BLaER1 treated with 17β-estradiol and CSF1 and Interleukin-3, amounts not matched to agents 10 nM and 100 nM (cell line): ENCODE results near the gene SNAPC5.

Source experiments
- H3K27ac ChIP-seq, 11 experiments: shearing (Covaris generic); formaldehyde crosslinking; 2 replicates each; pipeline ENCODE4 v1.8.1; 2022
- H3K27me3 ChIP-seq, 11 experiments: shearing (Covaris generic); formaldehyde crosslinking; 2 replicates each; pipeline ENCODE4 v1.8.1; 2022
- H3K36me3 ChIP-seq, 11 experiments: shearing (Covaris generic); formaldehyde crosslinking; 2 replicates each; pipeline ENCODE4 v1.8.1; 2022
- H3K4me1 ChIP-seq, 10 experiments: shearing (Covaris generic); formaldehyde crosslinking; 2 replicates each; pipeline ENCODE4 v1.8.1; 2022
- H3K4me2 ChIP-seq, 11 experiments: shearing (Covaris generic); formaldehyde crosslinking; 2 replicates each; pipeline ENCODE4 v1.8.1; 2022
- H3K4me3 ChIP-seq, 10 experiments: shearing (Covaris generic); formaldehyde crosslinking; 2 replicates each; pipeline ENCODE4 v1.8.1; 2022
- H3K9ac ChIP-seq, 11 experiments: shearing (Covaris generic); formaldehyde crosslinking; 2 replicates each; pipeline ENCODE4 v1.8.1; 2022
- H3K9me3 ChIP-seq, 11 experiments: shearing (Covaris generic); formaldehyde crosslinking; replicated peaks in 1 of 11; 2 replicates each; pipeline ENCODE4 v1.8.1; 2022
- H4K20me1 ChIP-seq, 11 experiments: shearing (Covaris generic); formaldehyde crosslinking; 2 replicates each; pipeline ENCODE4 v1.8.1; 2022
- Cebpa-rat ChIP-seq, 11 experiments: shearing (Covaris generic); IDR thresholded peaks; 2 replicates each; pipeline ENCODE4 v1.8.1; 2022

The SNAPC5 gene

DNA sequence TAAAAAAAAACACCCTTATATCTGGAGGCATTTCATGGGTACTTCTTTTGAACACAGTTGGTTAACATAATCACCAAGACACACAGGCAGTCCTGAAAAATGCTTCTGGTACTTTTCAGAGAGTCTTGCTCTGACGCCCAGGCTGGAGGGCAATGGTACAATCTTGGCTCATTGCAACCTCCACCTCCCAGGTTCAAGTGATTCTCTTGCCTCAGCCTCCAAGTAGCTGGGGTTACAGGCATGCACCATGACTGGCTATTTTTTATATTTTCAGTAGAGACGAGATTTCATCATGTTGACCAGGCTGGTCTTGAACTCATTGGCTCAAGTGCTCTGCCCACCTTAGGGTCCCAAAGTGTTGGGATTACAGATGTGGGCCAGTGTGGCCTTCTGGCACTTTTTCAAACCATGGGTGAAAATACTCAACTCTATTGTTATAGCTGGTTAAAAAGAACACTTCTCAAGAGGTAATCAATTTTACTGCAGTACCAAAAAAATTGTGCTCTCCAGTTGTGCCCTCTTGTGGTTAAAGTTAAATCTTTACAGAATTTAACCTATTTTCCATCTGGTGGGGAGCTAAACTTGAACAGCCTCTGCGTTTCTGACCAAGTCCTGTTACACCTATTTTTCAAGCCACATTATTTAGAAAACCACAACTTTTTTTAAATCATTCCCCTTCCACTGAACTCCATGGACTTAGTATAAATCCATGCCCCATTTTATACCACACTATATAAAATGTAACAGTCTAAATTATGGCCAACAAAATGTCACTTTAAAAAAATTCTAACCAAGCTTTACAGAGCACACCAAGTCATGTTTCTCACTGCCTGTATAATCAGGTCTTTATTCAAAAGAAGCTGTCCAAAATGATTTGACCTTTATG is 1.2 kb upstream of the SNAPC5 start:
- Histone ChIP-seq H3K27me3 (no peaks in the 10 kb centered on the region), H4K20me1 (peaks cover 44 to 61% (median 59%) of the 10 kb centered on the region in 11 experiments; a peak in 21 of 22 replicates), H3K4me2 (peak overlapping the region in 6 of 11 experiments; percentile 5 to 98 (median 92); a peak in 8 of 22 replicates), H3K36me3 (peaks cover 70 to 95% (median 83%) of the 10 kb centered on the region in 11 experiments), H3K27ac (peak overlapping the region in 9 of 11 experiments; percentile 78 to 94 (median 91); a peak in 12 of 22 replicates), H3K9me3 (no peaks in the 10 kb centered on the region), H3K9ac (peak overlapping the region in 8 of 11 experiments; percentile 22 to 100 (median 91); a peak in 11 of 22 replicates), H3K4me3 (0 out of 20 replicates have a peak overlapping the region, but pooled peaks of 1 of the 10 experiments have one; percentile 84), H3K4me1 (peaks cover 51 to 83% (median 64%) of the 10 kb centered on the region in 10 experiments)
- no peak for TF ChIP-seq Cebpa-rat (IDR thresholded peaks at IDR 0.05)

DNA sequence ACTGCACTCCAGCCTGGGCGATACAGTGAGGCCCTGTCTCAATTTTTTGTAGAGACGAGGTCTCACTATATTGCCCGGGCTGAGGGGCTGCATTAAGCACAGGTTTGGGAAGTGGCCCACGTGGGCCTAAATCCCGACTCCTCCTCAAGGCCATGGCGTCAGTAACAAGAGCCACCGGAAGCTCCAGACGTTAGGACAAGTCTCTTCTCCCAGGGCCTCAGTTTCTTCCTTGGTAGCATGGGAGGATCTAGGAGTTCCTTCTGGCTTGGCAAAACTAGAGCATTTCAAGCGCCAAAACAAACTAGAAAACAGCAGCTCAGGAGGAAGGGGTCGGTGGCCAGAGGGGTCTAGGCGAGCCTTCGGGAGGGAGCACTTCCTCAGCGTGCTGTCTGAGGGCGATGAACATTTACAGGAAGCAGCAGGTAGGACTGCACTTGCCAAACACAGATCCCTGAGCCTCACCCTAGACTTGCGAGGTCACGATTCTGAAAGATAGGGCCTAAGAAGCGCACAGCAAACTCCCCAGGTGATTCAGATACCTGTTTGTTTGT is 536 bp downstream of the SNAPC5 start:
- H3K36me3 ChIP-seq: peaks cover 74 to 95% (median 83%) of the 10 kb centered on the region in 11 experiments
- peaks cover 27 to 43% (median 42%) of the 10 kb centered on the region in 11 experiments; a peak in 21 of 22 replicates for H4K20me1 ChIP-seq
- no peaks in the 10 kb centered on the region for H3K27me3 ChIP-seq
- no peak for TF ChIP-seq Cebpa-rat (IDR thresholded peaks at IDR 0.05)
- H3K27ac ChIP-seq: peak overlapping the region; percentile 78 to 94 (median 90)
- H3K9me3 ChIP-seq: no peaks in the 10 kb centered on the region
- peaks cover 36 to 68% (median 51%) of the 10 kb centered on the region in 10 experiments for H3K4me1 ChIP-seq
- H3K9ac ChIP-seq: peak overlapping the region; percentile 79 to 94 (median 90)
- peak overlapping the region; percentile 77 to 99 (median 95) for H3K4me2 ChIP-seq
- H3K4me3 ChIP-seq: peak overlapping the region; percentile 72 to 88 (median 81)

DNA sequence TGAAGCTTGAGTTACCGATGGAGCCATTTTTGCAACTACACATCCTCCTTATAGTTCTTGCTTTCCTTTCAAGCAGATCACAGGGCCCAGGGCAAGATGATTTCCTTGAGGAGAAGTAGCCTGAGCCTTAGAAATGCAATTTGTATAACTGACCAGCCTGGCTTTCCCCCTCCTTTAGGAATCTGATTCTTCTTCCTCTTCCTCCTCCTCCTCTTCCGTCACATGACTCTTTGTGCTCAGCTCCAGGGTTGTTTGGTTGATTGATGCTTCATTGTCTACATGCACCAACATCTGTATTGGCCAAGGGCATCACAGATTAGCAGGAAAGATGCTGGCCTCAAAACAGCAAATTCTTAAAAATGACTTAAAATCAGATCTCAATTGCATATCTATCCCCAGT is 3.3 kb downstream of the SNAPC5 start:
- Histone ChIP-seq H3K9ac (no peak overlapping the region), H3K27ac (no peak overlapping the region; a peak in 1 of 22 replicates), H3K9me3 (no peaks in the 10 kb centered on the region), H3K36me3 (peaks cover 72 to 95% (median 83%) of the 10 kb centered on the region in 11 experiments), H3K4me3 (no peak overlapping the region), H4K20me1 (peaks cover 8 to 35% (median 22%) of the 10 kb centered on the region in 11 experiments; a peak in 21 of 22 replicates), H3K27me3 (no peaks in the 10 kb centered on the region), H3K4me2 (peak overlapping the region in 1 of 11 experiments; percentile 5; a peak in 1 of 22 replicates), H3K4me1 (peaks cover 9 to 43% (median 25%) of the 10 kb centered on the region in 10 experiments; a peak in 19 of 20 replicates)
- no peak for TF ChIP-seq Cebpa-rat (IDR thresholded peaks at IDR 0.05)

DNA sequence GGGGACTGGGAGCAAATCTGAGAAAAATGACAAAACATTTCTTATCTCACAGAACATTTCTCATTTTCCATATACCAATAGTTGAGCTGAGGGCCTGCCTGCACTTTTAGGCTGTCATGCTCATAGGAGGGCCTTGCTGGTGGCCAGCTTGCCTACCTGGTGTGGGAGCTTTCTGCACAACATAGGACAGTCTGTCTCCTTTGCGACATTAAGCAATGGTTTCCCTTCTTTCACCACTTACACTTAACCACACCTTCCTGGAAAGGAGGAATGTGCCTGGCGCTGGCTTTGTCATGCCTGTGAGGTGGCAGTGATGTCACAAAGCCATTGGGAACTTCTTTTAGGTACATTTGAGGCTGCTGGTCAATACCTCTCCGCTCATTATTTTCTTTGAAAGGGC is 5.7 kb downstream of the SNAPC5 start:
- Histone ChIP-seq H3K4me2 (no peak overlapping the region), H4K20me1 (peaks cover 0 to 34% (median 15%) of the 10 kb centered on the region in 11 experiments; a peak in 13 of 22 replicates), H3K4me1 (peaks cover 6 to 26% (median 16%) of the 10 kb centered on the region in 10 experiments; a peak in 19 of 20 replicates), H3K36me3 (peaks cover 85 to 100% (median 95%) of the 10 kb centered on the region in 11 experiments), H3K4me3 (no peak overlapping the region), H3K27me3 (no peaks in the 10 kb centered on the region), H3K9ac (no peak overlapping the region), H3K27ac (no peak overlapping the region), H3K9me3 (no peaks in the 10 kb centered on the region)
- no peak for TF ChIP-seq Cebpa-rat (IDR thresholded peaks at IDR 0.05)

DNA sequence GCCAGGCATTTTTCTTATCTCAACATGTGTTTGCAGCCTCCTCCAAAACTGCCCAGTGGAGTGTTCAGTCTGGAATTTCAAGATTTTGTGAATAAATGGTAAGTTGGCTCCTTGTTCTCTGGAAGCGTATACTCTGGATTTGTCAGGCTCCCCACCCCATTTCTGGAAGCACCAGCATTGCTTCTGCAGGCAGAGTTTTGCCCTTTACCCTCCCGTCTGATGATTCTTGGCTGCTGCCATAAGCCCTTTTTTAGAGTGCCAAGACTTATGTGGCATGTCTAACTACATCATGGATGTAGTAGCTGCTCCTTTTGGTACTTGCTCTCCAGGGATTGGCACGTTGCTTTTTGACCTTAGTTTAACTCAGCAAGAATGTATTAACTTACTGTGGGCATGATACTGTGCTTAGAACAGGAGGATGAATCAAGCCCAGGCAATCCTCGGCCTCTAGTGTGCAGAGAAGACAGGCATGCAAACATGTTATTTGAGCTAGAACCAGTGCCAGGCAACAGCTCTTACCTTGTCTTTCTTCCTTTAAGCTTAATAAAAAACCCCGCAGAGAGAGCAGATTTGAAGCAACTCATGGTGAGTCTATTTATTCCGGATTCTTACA is 8.3 kb downstream of the SNAPC5 start:
- TF ChIP-seq Cebpa-rat (IDR thresholded peaks at IDR 0.05): no peak
- peaks cover 98 to 100% (median 100%) of the 10 kb centered on the region in 11 experiments for H3K36me3 ChIP-seq
- H3K4me2 ChIP-seq: no peak overlapping the region

DNA sequence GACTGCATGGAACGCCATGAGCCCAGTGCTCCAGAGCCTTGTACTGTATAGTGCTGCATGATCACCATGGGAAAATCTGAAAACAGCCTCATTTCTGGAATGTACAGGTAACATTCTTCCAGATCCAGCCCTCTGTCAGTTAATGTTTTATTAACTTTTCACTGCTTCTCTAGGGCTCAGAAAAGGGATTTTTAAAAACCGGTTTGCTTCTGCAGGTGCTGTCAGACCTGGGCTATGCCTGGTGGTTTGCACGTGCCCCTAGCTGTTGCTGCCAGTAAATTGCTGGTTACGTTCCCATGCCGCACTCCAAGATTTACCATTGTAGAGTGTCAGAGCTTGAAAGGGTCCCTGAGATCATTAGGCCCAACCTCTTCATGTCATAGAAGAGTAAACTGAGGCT is 9.0 kb downstream of the SNAPC5 start:
- Histone ChIP-seq H3K36me3 (peaks cover 91 to 100% (median 96%) of the 10 kb centered on the region in 11 experiments), H3K27me3 (no peaks in the 10 kb centered on the region), H4K20me1 (peaks cover 0 to 41% (median 17%) of the 10 kb centered on the region in 11 experiments; a peak in 13 of 22 replicates), H3K9ac (no peak overlapping the region), H3K27ac (no peak overlapping the region), H3K4me2 (no peak overlapping the region), H3K4me1 (peaks cover 0 to 4% (median under 1%) of the 10 kb centered on the region in 10 experiments; a peak in 7 of 20 replicates), H3K4me3 (no peak overlapping the region), H3K9me3 (no peaks in the 10 kb centered on the region)
- no peak for TF ChIP-seq Cebpa-rat (IDR thresholded peaks at IDR 0.05)

More for the DNA sequence above, 8.3 kb downstream of the SNAPC5 start:
- H3K4me3 ChIP-seq: no peak overlapping the region
- no peaks in the 10 kb centered on the region for H3K27me3 ChIP-seq
- peaks cover 0 to 7% (median 2%) of the 10 kb centered on the region in 10 experiments; a peak in 3 of 20 replicates for H3K4me1 ChIP-seq
- peaks cover 0 to 41% (median 15%) of the 10 kb centered on the region in 11 experiments; a peak in 13 of 22 replicates for H4K20me1 ChIP-seq
- H3K9me3 ChIP-seq: no peaks in the 10 kb centered on the region
- no peak overlapping the region for H3K9ac ChIP-seq
- no peak overlapping the region for H3K27ac ChIP-seq

DNA sequence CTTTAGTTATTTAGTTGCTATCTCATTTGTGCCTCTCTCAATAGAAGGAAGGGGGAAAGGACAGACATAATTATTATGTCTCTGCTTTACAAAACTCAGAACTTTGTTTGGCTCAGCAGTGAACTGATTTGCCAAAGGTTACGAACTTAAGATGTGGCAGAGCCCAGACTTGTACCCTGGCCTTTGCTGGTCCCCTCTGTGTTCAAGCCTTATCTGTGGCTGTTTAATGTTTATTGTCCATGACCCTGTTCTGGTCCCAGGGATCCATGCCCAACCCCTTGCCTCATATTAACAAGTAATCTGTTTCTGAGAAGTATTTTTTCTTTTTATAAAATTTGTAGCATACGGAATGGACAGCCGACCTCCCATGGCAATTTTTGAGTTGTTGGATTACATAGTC is 10.7 kb downstream of the SNAPC5 start:
- Histone ChIP-seq H3K4me1 (peaks cover 0 to 19% (median 15%) of the 10 kb centered on the region in 10 experiments; a peak in 13 of 20 replicates), H3K27ac (no peak overlapping the region), H3K9ac (no peak overlapping the region), H3K9me3 (peaks cover 0 to under 1% (median 0%) of the 10 kb centered on the region in 11 experiments; a peak in 2 of 22 replicates), H3K4me3 (no peak overlapping the region), H4K20me1 (peaks cover 0 to 55% (median 17%) of the 10 kb centered on the region in 11 experiments; a peak in 15 of 22 replicates), H3K4me2 (no peak overlapping the region), H3K36me3 (peaks cover 89 to 100% (median 93%) of the 10 kb centered on the region in 11 experiments), H3K27me3 (no peaks in the 10 kb centered on the region)
- TF ChIP-seq Cebpa-rat (IDR thresholded peaks at IDR 0.05): no peak

DNA sequence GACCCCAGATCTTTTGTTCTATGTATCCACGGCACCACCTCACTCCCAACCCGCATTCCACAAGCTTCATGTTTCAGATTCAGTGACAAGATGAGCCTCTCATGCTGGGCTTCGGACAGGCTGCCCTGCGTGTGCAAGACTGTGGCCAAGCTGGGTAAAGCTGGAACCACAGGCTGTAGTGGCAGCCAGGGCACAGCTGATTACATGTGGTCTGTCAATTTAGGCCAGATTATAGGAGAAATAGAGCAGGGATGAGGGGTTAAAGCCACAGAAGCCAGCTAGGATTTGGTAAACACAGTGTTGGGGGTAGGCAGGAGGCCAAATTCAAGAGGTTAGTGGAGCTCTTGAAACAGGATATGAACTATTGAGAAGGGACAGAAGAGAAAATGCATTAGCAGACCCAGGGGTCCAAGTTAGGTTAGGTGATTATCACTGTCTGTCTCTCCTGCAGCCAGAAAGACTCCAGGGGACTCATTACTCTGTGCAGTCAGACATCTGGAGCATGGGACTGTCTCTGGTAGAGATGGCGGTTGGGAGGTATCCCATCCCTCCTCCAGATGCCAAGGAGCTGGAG is 12.9 kb downstream of the SNAPC5 start:
- no peak for TF ChIP-seq Cebpa-rat (IDR thresholded peaks at IDR 0.05)
- Histone ChIP-seq H3K27me3 (no peaks in the 10 kb centered on the region), H3K4me3 (no peak overlapping the region), H3K9me3 (peaks cover 0 to 6% (median 0%) of the 10 kb centered on the region in 11 experiments; a peak in 2 of 22 replicates), H3K27ac (no peak overlapping the region), H3K4me2 (no peak overlapping the region), H4K20me1 (peaks cover 0 to 50% (median 14%) of the 10 kb centered on the region in 11 experiments; a peak in 14 of 22 replicates), H3K36me3 (peaks cover 79 to 98% (median 88%) of the 10 kb centered on the region in 11 experiments), H3K4me1 (peaks cover 0 to 23% (median 17%) of the 10 kb centered on the region in 10 experiments; a peak in 13 of 20 replicates), H3K9ac (no peak overlapping the region)
